GM12878 (cell line): ENCODE data around the gene ARMC9. TPM values are rescaled to one million over a fixed set of nuclear protein-coding genes. Genes with fewer than 3 reads are reported as not detected.

Experiments
- ATAC-seq: fragments of 200-7000 bp; cut with Tn5 transposase; 3 replicates; pipeline ENCODE4 v1.9.1; 2020; ENCODE audit warnings: mild to moderate bottlenecking, moderate library complexity
- BruUV-seq: library from RNA; stranded (reverse); fragments of 400-500 nt; replicated peaks from 2 replicates; lab custom pipeline; 2021; lab: Mats Ljungman, UMichigan
- CTCF ChIA-PET: fragments of 300-600 bp; sonication (Branson Sonifier 250); formaldehyde crosslinking; extraction: SDS; loops from one replicate; lab custom pipeline; 2021; ENCODE audit warnings: inconsistent platforms; lab: Yijun Ruan, JAX
- POLR2A ChIA-PET: fragments of 350-600 bp; formaldehyde crosslinking; extraction: SDS; loops from one replicate; lab custom pipeline; 2021; ENCODE audit warnings: inconsistent platforms; lab: Charles Lee
- RAD21 ChIA-PET: fragments of 300-600 bp; sonication (Branson Sonifier 250); formaldehyde crosslinking; loops from one replicate; lab custom pipeline; 2023; ENCODE audit warnings: antibody characterized with exemption; ENCODE audit not compliant: unreplicated experiment; lab: Charles Lee
- SMC1A ChIA-PET: fragments of 300-600 bp; sonication (Branson Sonifier 250); formaldehyde crosslinking; loops from one replicate; lab custom pipeline; 2023; ENCODE audit not compliant: unreplicated experiment, uncharacterized antibody; lab: Charles Lee
- DNase-seq: peaks from one replicate; pipeline ENCODE4 v3.0.0-alpha.2; 2011; ENCODE audit warnings: low read depth, low spot score
- FAIRE-seq: peaks from 3 replicates; lab custom pipeline; 2011; peaks lifted over from hg19 to GRCh38; lab: Jason Lieb, UNC
- H2AFZ ChIP-seq: 2 replicates; pipeline ENCODE4 v1.6.0; 2011; ENCODE audit warnings: low read depth, low read length, control low read depth; ENCODE audit not compliant: control insufficient read depth
- H3K27ac ChIP-seq: 2 replicates; pipeline ENCODE4 v1.5.1; 2011; ENCODE audit warnings: control low read depth; ENCODE audit not compliant: control insufficient read depth, insufficient read depth
- H3K27me3 ChIP-seq, 2 experiments: replicated peaks in 1 of 2; 2 replicates each; pipeline versions ENCODE4 v1.6.0 to v1.6.1; 2011; ENCODE audit warnings: low read length in 1 of 2; ENCODE audit not compliant: control insufficient read depth in 2 of 2, insufficient read depth in 2 of 2
- H3K36me3 ChIP-seq, 2 experiments: 2 replicates each; pipeline ENCODE4 v1.5.1; 2011; ENCODE audit warnings: low read length in 1 of 2; ENCODE audit not compliant: control insufficient read depth in 2 of 2, insufficient read depth in 2 of 2
- H3K4me1 ChIP-seq: 2 replicates; pipeline ENCODE4 v1.6.1; 2011; ENCODE audit warnings: mild to moderate bottlenecking, low read length, moderate library complexity, mixed read lengths; ENCODE audit not compliant: control insufficient read depth, insufficient read depth
- H3K4me2 ChIP-seq: 2 replicates; pipeline ENCODE4 v1.6.0; 2011; ENCODE audit warnings: control low read depth; ENCODE audit not compliant: control insufficient read depth, insufficient read depth
- H3K4me3 ChIP-seq: fragments of 200-600 bp; sonication (generic); 2 replicates; pipeline ENCODE4 v1.5.1; 2016
- H3K79me2 ChIP-seq: 2 replicates; pipeline ENCODE4 v1.6.0; 2011; ENCODE audit warnings: low read length; ENCODE audit not compliant: control insufficient read depth, insufficient read depth
- H3K9ac ChIP-seq: 2 replicates; pipeline ENCODE4 v1.8.0; 2011; ENCODE audit warnings: low read length, control low read depth, mixed read lengths; ENCODE audit not compliant: control insufficient read depth, insufficient read depth
- H3K9me3 ChIP-seq: replicated peaks from 3 replicates; pipeline ENCODE4 v1.5.1; 2011; ENCODE audit warnings: mild to moderate bottlenecking, low read length; ENCODE audit not compliant: control insufficient read depth, insufficient read depth
- H4K20me1 ChIP-seq: 2 replicates; pipeline ENCODE4 v1.6.0; 2011; ENCODE audit not compliant: control insufficient read depth, insufficient read depth
- ATF2 ChIP-seq: IDR thresholded peaks from 2 replicates; pipeline ENCODE4 v1.6.1; 2012; ENCODE audit warnings: low read length, inconsistent platforms
- CBX3 ChIP-seq: fragments of 200-600 bp; sonication (generic); IDR thresholded peaks from 2 replicates; pipeline ENCODE4 v1.6.1; 2016; ENCODE audit warnings: low read depth, borderline replicate concordance
- ELK1 ChIP-seq: IDR thresholded peaks from 2 replicates; pipeline ENCODE4 v1.6.1; 2012; ENCODE audit warnings: low read depth, low read length, improper control_type of control experiment
- GABPA ChIP-seq: IDR thresholded peaks from 2 replicates; pipeline ENCODE4 v1.6.1; 2014; ENCODE audit warnings: antibody characterized with exemption, low read depth, mild to moderate bottlenecking, inconsistent platforms
- IRF5 ChIP-seq: fragments of 450-650 bp; IDR thresholded peaks from 2 replicates; pipeline ENCODE4 v1.6.1; 2017; ENCODE audit warnings: borderline replicate concordance
- PML ChIP-seq: IDR thresholded peaks from 2 replicates; pipeline ENCODE4 v1.6.1; 2012; ENCODE audit warnings: low read length, inconsistent platforms
- RAD51 ChIP-seq: fragments of 450-650 bp; IDR thresholded peaks from 2 replicates; pipeline ENCODE4 v1.6.1; 2016; ENCODE audit warnings: moderate library complexity, mild to moderate bottlenecking, inconsistent platforms
- RUNX3 ChIP-seq: IDR thresholded peaks from 2 replicates; pipeline ENCODE4 v1.6.1; 2012; ENCODE audit warnings: low read length, inconsistent platforms
- SMAD1 ChIP-seq: fragments of 450-650 bp; IDR thresholded peaks from 2 replicates; pipeline ENCODE4 v1.6.1; 2018; ENCODE audit warnings: mild to moderate bottlenecking, low read depth; ENCODE audit not compliant: partially characterized antibody
- ZNF217 ChIP-seq: fragments of 450-650 bp; IDR thresholded peaks from 2 replicates; pipeline ENCODE4 v1.6.1; 2017; ENCODE audit warnings: antibody characterized with exemption, mild to moderate bottlenecking
- ZNF687 ChIP-seq: fragments of 450-650 bp; IDR thresholded peaks from 2 replicates; pipeline ENCODE4 v1.6.1; 2017; ENCODE audit warnings: mild to moderate bottlenecking, moderate library complexity
- ZSCAN29 ChIP-seq: fragments of 450-650 bp; IDR thresholded peaks from 2 replicates; pipeline ENCODE4 v1.6.1; 2017; ENCODE audit warnings: mild to moderate bottlenecking, moderate library complexity
- WGBS: methylation state at CpG from one replicate; pipeline ENCODE4 v1.1.6; 2016; ENCODE audit warnings: low lambda C conversion rate; ENCODE audit not compliant: insufficient replicate concordance, insufficient coverage; ENCODE audit errors: missing lambda C conversion rate; 5-methylcytosine and 5-hydroxymethylcytosine counted together
- in situ Hi-C: fragments of 300-500 bp; cut with MboI; formaldehyde crosslinking; loops from 9 replicates; pipeline ENCODE4 v1.14.3; 2018; ENCODE audit warnings: mixed read lengths
- intact Hi-C: fragments of 100-400 bp; cut with micrococcal nuclease; formaldehyde crosslinking; loops from one replicate; pipeline ENCODE4 v1.14.2; 2022; ENCODE audit not compliant: unreplicated experiment
- polyA plus RNA-seq, 11 experiments: library from polyadenylated mRNA; depleted of rRNA in 4 of 11; unstranded in 6 of 11; stranded (reverse) in 5 of 11; fragments of >200 nt; fragmentation: Nextera tagmentation in 4 of 11; fragmentation: Illumina TruSeq in 1 of 11; extraction: Ambion mirVana in 4 of 11; extraction: Trizol in 1 of 11; gene quantifications; 1 replicate in 1 of 11; 2 replicates in 10 of 11; pipeline versions ENCODE4 v1.2.1 to v1.2.3, GENCODE V29; 2011 to 2016; ENCODE audit warnings: inconsistent platforms in 2 of 11, missing spikeins in 2 of 11, low read depth in 1 of 11
- total RNA-seq, 4 experiments: library from RNA; depleted of rRNA in 3 of 4; stranded (reverse); fragments of >200 nt in 3 of 4; fragmentation: Illumina TruSeq in 1 of 4; extraction: Trizol in 1 of 4; gene quantifications; 2 replicates each; pipeline versions ENCODE4 v1.2.1 to v1.2.3, GENCODE V29; 2013 to 2021

ARMC9 gene
- total and polyA plus RNA-seq, 10 of the 15 experiments (the other 5 are each of a cell fraction or from before 2014, with no cell fraction given), result 3.8 to 21.8 (median 10.4) TPM

- Histone ChIP-seq H3K9me3 (no peaks in the 10 kb centered on the region), H3K4me3 (no peak overlapping the region), H4K20me1 (no peaks in the 10 kb centered on the region), H3K79me2 (no peaks in the 10 kb centered on the region), H3K4me1 (peaks cover 15% of the 10 kb centered on the region), H3K27me3 (no peaks in the 10 kb centered on the region), H2AFZ (no peak overlapping the region), H3K36me3 (no peaks in the 10 kb centered on the region; a peak in 1 of 4 replicates), H3K9ac (no peak overlapping the region), H3K4me2 (no peak overlapping the region), H3K27ac (no peak overlapping the region)
- BruUV-seq, result no TSS peak
- CTCF ChIA-PET, result interaction anchor here (1.1 to 2.9 kb wide), 5 partner anchors 14 to 64 kb away, joined by 3 to 19 read pairs (median 10); no protein-coding TSS in a partner anchor
- DNase-seq, result no peak
- RAD21 ChIA-PET, result interaction anchor here (1.1 to 1.3 kb wide), 2 partner anchors 34 to 133 kb away, joined by 3 to 4 read pairs; no protein-coding TSS in a partner anchor
- in situ Hi-C loops (no loop called here), intact Hi-C loops (no loop called here)
- SMC1A ChIA-PET, result interaction anchor here (1.2 to 1.5 kb wide), 2 partner anchors 37 to 134 kb away, joined by 3 to 4 read pairs; no protein-coding TSS in a partner anchor
- no peak for FAIRE-seq
- TF ChIP-seq SMAD1 (no peak), GABPA (no peak), PML (no peak), CBX3 (no peak), ZSCAN29 (no peak), ATF2 (no peak), ZNF687 (no peak), RAD51 (no peak), IRF5 (no peak), ZNF217 (no peak), ELK1 (no peak), RUNX3 (no peak)
- POLR2A ChIA-PET, result no interaction called here
- WGBS, result 91% methylated on average over 13 of the region's 13 CpGs
- ATAC-seq, result no peak
Measured at GRCh38 chr2:231360881-231361371, 162.5 kb downstream of the ARMC9 start.
